Stimulated activated CD8-positive, alpha-beta memory T cell treated with anti-CD3 and anti-CD28 coated beads, Interleukin-15, amount 100 ng/mL, for 48 hours (primary cell): ENCODE measurements around the gene MAP3K5.

ENCODE experiments used
- DNase-seq, 2 donors: peaks; one replicate each; pipeline ENCODE4 v3.0.0-alpha.2; 2020; ENCODE audit warnings: low read depth in 2 of 2

MAP3K5 gene

GRCh38 chr6:136750696-136751521 is 41.4 kb downstream of the MAP3K5 start:
- DNase-seq, result no peak

DNA sequence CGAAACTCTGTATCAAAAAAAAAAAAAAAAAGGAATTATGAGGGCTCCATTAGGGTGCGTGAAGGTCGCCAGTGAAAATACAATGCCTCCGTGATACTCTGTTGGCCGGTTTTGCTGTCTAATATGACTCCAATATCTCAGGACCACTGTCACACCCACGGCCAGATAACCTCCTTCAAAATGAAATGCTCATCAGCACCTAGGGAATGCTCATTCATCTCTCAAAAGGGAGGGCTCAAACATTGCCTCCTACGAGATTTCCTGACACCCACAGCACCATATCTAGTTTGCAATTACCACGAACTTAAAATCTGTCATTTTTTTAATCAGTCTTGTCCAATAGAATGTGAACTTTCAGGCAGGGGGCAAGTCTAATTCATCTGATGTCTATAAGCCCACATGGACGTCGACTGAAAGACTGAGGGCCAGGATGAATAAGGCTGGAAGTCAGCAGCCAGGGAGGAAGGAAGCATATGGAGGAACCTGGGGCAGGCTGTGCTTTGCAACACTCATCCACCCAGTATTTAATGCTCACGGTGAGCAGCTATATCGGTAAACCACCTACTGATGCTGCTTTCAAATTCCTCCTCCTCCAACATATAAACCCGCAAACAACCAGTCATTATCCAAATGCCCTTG is 42.8 kb downstream of the MAP3K5 start:
- DNase-seq, result no peak

DNA sequence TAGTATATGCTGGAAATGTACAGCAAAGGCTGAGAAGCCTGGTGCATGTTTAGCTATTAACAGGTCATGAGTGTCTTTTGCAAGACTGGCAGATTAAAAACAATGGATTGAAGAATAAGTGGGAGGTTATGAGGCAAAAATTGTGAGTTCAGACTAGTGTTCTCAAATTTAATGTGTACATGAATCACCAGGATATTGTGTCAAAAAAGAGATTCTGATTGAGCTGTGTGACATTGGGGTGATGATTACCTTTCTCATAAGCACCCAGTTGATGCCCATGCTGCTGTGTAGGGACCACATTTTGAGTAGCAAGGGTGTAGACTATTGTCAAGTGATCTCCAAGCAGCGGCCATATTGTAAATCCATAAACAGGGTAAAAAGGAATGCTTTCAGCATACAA is 44.8 kb downstream of the MAP3K5 start:
- no peak for DNase-seq

- no peak for DNase-seq
Measured at GRCh38 chr6:136745300-136745699, 47.0 kb downstream of the MAP3K5 start.

GRCh38 chr6:136744889-136745288 is 47.4 kb downstream of the MAP3K5 start:
- no peak for DNase-seq

GRCh38 chr6:136742125-136742524 is 50.2 kb downstream of the MAP3K5 start:
- DNase-seq, result no peak

GRCh38 chr6:136740050-136740974 is 52.0 kb downstream of the MAP3K5 start:
- DNase-seq, result no peak

- no peak for DNase-seq
Measured at GRCh38 chr6:136739501-136739900, 52.8 kb downstream of the MAP3K5 start.

DNA sequence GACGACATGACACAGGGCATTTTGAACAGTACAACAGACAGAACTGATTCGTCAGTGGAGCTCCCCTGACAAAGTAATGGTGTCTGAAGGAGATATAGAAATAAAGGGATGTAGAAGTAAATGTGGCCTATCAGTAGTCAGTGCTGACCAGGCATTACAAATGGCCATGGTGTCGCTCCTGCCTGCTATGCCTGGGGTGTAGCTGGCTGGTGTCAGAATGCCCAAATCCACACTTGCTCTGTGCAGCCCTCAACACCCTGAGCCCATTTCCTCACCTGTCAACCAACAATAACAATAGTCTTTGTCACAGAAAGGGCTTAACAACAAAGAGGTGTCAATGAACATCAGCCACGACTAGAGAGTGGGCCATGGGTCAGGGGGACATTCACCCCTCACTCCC is 53.2 kb downstream of the MAP3K5 start:
- no peak for DNase-seq

DNA sequence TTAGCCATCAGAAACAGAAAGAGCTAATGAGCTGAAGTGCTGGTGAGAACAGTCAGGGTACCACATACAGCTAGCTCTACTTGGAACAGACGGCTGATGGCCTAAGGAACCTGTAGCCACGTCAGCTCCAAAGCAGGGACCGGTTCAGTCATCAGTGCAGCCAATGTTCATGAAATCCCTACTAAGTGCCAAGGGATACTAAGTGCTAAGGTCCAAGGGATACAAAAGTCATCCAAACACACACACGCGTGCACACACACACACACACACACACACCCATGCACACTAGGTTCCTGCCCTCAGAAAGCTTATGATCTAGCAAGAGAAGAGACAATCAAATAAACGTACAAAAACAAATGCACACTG is 53.6 kb downstream of the MAP3K5 start:
- no peak for DNase-seq

- no peak for DNase-seq
Measured at GRCh38 chr6:136737871-136738691, 54.2 kb downstream of the MAP3K5 start.

- no peak for DNase-seq
Measured at GRCh38 chr6:136737374-136737844, 54.9 kb downstream of the MAP3K5 start.

- no peak for DNase-seq
Measured at GRCh38 chr6:136736281-136736960, 55.9 kb downstream of the MAP3K5 start.

DNA sequence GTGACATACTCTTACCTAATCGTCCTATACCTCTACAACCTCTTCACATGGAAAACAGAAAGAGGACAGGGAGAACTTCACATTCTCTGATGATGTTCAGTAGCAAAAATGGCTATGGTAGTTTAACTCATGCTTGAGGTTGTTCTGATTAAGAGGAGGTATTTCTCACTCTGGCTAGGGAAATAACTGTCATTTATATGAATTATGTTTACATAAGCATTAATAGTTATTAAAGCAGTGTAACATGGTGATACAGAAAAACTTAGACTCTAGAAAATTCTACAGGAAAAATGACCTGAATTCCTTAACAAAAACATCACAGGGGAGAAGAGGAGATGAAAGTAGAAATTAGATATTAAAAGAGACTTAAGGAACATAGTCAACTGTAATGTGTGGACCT is 57.3 kb downstream of the MAP3K5 start:
- DNase-seq, result no peak

DNA sequence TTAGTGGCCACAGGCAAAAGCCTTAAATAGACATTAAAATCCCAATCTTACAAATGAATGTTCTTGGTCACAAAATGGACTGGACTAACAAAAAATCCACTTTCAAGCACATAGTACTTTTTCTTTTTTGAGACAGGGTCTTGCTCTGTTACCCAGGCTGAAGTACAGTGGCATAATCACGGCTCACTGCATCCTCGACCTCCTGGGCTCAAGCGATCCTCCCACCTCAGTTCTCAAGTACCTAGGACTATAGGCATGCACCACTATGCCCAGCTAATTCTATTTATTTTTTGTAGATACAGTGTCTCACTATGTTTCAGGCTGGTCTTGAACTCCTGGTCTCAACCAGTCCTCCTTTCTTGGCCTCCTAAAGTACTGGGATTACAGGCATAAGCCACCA is 59.4 kb downstream of the MAP3K5 start:
- no peak for DNase-seq

DNA sequence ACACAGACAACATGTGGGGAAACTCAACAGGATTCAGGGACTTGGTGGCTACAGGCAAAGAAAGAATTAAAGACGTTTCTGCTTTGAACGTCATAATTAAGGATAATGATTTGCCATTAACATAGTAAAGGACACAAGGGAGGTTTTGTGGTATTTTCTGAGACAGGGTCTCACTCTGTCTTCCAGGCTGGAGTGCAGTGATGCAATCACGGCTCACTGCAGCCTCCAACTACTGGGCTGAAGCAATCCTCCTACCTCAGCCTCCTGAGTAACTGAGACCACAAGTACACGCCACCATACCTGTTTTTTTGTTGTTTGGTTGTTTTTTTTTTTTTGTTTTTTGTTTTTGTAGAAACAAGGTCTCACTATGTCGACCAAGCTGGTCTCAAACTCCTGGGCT is 62.4 kb downstream of the MAP3K5 start:
- no peak for DNase-seq

DNA sequence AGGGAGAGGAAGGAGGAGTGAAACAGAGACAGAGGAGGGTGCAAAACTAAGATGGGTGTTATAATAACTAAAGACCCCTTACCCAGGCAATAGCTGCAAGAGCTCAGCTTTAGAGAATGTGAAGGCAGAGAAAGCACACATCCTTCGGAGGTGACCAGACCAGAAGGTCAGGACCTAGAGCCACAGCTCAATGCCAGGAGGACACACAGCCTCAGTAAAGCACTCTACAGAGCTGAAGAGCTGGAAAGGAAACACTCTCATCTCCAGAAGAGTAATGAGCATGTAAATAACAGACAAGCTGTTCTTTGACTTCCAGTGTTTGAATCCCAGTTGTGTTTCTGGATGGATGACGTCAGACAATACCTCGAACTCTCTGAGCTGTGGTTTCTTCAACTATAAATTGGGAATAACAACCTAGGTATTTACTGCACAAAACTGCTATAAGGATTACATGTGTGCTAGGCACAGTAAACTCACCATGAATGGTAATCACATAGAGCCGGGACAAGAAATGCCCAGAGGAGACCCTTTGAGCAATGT is 63.2 kb downstream of the MAP3K5 start:
- DNase-seq, result no peak

GRCh38 chr6:136728033-136728939 is 64.0 kb downstream of the MAP3K5 start:
- DNase-seq, result no peak

DNA sequence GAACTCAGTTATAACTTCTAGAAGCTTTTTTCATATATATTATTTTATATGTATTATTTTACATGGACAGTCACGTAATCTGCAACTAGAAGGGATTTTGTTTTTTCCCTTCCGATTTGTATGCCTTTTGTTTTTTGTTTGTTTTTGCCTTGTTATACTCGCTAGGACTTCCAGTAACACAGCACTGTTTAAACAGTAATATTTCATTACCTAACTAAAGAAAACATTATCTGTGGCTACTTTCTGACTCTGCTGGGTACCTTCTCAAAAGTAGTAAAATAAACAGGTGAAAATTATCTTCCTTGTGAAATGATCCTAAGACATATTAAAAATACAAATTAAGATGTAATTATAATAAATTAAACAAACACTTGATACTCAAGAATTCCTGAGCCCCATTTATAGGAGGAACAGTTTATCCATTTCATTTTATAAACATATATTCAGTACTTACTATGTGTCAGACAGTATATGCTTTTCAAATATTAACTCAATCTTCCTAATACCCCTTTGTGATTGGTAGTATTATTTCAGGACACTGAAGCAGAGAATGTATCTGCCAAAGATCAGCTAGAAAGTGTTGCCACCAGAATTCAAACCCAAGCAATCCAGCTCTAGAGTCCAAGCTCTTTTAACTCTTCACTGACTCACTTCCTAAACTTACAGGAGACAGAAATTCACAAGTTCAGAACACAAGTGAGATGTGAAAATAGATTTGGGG is 65.3 kb downstream of the MAP3K5 start:
- no peak for DNase-seq
